SK-N-DZ (cell line): ENCODE data around the gene FCER1A.
"Not testable (repeated sequence)": the region's sequence is repeated elsewhere in the genome, so short reads cannot be mapped to it uniquely, and the experiment has no call there.

Experiments
- DNase-seq: peaks from one replicate; pipeline ENCODE4 v3.0.0-alpha.2; 2015; ENCODE audit warnings: low spot score

Gene FCER1A

DNA sequence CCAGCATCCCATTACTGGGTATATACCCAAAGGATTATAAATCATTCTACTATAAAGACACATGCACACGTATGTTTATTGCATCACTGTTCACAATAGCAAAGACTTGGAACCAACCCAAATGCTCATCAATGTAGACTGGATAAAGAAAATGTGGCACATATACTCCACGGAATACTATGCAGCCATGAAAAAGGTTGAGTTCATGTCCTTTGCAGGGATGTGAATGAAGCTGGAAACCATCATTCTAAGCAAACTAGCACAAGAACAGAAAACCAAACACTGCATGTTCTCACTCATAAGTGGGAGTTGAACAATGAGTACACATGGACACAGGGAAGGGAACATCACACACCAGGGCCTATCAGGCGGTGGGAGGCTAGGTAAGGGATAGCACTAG lies 47.2 kb downstream of the FCER1A start:
- not testable (repeated sequence) for DNase-seq

DNA sequence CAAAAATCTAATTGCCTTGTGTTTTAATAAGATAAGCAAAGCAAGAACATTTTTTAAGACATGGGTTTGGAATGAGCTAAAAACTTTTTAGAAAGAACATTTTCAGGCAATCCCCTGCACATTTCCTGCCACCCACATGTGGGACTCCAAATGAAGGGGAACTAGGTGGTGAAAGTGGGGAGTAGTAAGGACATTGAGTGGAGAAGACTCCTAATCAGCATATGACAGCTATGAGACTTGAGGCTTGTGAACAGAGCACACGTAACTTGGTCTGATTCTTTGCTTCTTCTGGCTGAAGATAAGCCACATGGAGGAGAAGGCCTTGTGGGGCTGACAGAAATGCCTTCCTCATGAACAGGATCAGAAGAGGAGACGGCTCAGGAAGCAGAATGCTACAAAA lies 50.3 kb downstream of the FCER1A start:
- DNase-seq: no peak
